GM12891 (cell line): ENCODE results near the gene DNAJC18.

ENCODE experiments used
- DNase-seq: peaks from one replicate; pipeline ENCODE4 v3.0.0; 2011; ENCODE audit warnings: low spot score; ENCODE audit not compliant: insufficient read length
- FAIRE-seq: peaks from 2 replicates; lab custom pipeline; 2011; peaks lifted over from hg19 to GRCh38; lab: Jason Lieb, UNC
- PAX5 ChIP-seq: IDR thresholded peaks from 2 replicates; pipeline ENCODE4 v1.6.1; 2011; ENCODE audit warnings: low read length, moderate library complexity, mild to moderate bottlenecking; ENCODE audit not compliant: insufficient read depth, severe bottlenecking
- POLR2A ChIP-seq: IDR thresholded peaks from 2 replicates; pipeline ENCODE4 v1.6.1; 2011; ENCODE audit warnings: low read depth, low read length, control low read depth
- POLR2AphosphoS5 ChIP-seq: IDR thresholded peaks from 2 replicates; pipeline ENCODE4 v1.6.1; 2011; ENCODE audit warnings: low read depth, low read length, control low read depth
- POU2F2 ChIP-seq: IDR thresholded peaks from 2 replicates; pipeline ENCODE4 v1.6.1; 2011; ENCODE audit warnings: low read depth, mild to moderate bottlenecking, control low read depth, low read length, moderate library complexity
- SPI1 ChIP-seq: IDR thresholded peaks from 2 replicates; pipeline ENCODE4 v1.6.1; 2011; ENCODE audit warnings: low read depth, low read length, control low read depth
- TAF1 ChIP-seq: IDR thresholded peaks from 2 replicates; pipeline ENCODE4 v1.6.1; 2011; ENCODE audit warnings: low read depth, low read length, control low read depth

DNAJC18 gene

GRCh38 chr5:139378941-139379361 is 60.4 kb downstream of the DNAJC18 start:
- no peak for DNase-seq
- no peak for TF ChIP-seq TAF1
- TF ChIP-seq SPI1 = no peak
- no peak for TF ChIP-seq POU2F2
- no peak for TF ChIP-seq POLR2AphosphoS5
- TF ChIP-seq PAX5 = no peak
- TF ChIP-seq POLR2A = no peak
- FAIRE-seq = no peak

- FAIRE-seq (no peak), DNase-seq (no peak)
- TF ChIP-seq PAX5 (no peak), TAF1 (no peak), POLR2A (no peak), SPI1 (no peak)
Measured at GRCh38 chr5:139378101-139378825, 61.1 kb downstream of the DNAJC18 start.

GRCh38 chr5:139377226-139377625 is 62.1 kb downstream of the DNAJC18 start:
- FAIRE-seq (no peak), DNase-seq (no peak)
- no peak for TF ChIP-seq SPI1

- FAIRE-seq (no peak), DNase-seq (no peak)
- TF ChIP-seq POLR2AphosphoS5 (no peak), SPI1 (no peak), POU2F2 (no peak), POLR2A (no peak), PAX5 (no peak), TAF1 (no peak)
Measured at GRCh38 chr5:139376364-139376763, 63.0 kb downstream of the DNAJC18 start.

GRCh38 chr5:139374909-139375308 is 64.4 kb downstream of the DNAJC18 start:
- TF ChIP-seq POLR2A (no peak), POU2F2 (no peak), SPI1 (no peak), PAX5 (no peak), TAF1 (no peak), POLR2AphosphoS5 (no peak)
- FAIRE-seq (peak; percentile 47), DNase-seq (no peak)

- DNase-seq (no peak), FAIRE-seq (no peak)
- TF ChIP-seq PAX5 = no peak
- TF ChIP-seq TAF1 = no peak
- TF ChIP-seq POU2F2 = no peak
- no peak for TF ChIP-seq SPI1
- no peak for TF ChIP-seq POLR2AphosphoS5
Measured at GRCh38 chr5:139371482-139372435, 67.6 kb downstream of the DNAJC18 start.

- TF ChIP-seq POLR2A (no peak), POU2F2 (no peak), POLR2AphosphoS5 (no peak), SPI1 (no peak), PAX5 (no peak), TAF1 (no peak)
Measured at GRCh38 chr5:139369181-139369580, 70.1 kb downstream of the DNAJC18 start.

GRCh38 chr5:139368613-139369012 is 70.7 kb downstream of the DNAJC18 start:
- FAIRE-seq (no peak), DNase-seq (no peak)
- TF ChIP-seq POLR2AphosphoS5 = no peak
- TF ChIP-seq TAF1 = no peak

More at GRCh38 chr5:139369181-139369580, 70.1 kb downstream of the DNAJC18 start:
- FAIRE-seq (no peak), DNase-seq (no peak)

GRCh38 chr5:139364466-139364865 is 74.9 kb downstream of the DNAJC18 start:
- FAIRE-seq = no peak
- no peak for DNase-seq
- TF ChIP-seq TAF1 (no peak), POLR2A (no peak), SPI1 (no peak), POLR2AphosphoS5 (no peak), PAX5 (no peak)

GRCh38 chr5:139363937-139364336 is 75.4 kb downstream of the DNAJC18 start:
- no peak for DNase-seq
- TF ChIP-seq POU2F2 (no peak), TAF1 (no peak), SPI1 (no peak), POLR2AphosphoS5 (no peak), POLR2A (no peak), PAX5 (no peak)

More at GRCh38 chr5:139363937-139364336, 75.4 kb downstream of the DNAJC18 start:
- no peak for FAIRE-seq
